ENCODE measurements around the gene RELL2.

RELL2 gene

DNA sequence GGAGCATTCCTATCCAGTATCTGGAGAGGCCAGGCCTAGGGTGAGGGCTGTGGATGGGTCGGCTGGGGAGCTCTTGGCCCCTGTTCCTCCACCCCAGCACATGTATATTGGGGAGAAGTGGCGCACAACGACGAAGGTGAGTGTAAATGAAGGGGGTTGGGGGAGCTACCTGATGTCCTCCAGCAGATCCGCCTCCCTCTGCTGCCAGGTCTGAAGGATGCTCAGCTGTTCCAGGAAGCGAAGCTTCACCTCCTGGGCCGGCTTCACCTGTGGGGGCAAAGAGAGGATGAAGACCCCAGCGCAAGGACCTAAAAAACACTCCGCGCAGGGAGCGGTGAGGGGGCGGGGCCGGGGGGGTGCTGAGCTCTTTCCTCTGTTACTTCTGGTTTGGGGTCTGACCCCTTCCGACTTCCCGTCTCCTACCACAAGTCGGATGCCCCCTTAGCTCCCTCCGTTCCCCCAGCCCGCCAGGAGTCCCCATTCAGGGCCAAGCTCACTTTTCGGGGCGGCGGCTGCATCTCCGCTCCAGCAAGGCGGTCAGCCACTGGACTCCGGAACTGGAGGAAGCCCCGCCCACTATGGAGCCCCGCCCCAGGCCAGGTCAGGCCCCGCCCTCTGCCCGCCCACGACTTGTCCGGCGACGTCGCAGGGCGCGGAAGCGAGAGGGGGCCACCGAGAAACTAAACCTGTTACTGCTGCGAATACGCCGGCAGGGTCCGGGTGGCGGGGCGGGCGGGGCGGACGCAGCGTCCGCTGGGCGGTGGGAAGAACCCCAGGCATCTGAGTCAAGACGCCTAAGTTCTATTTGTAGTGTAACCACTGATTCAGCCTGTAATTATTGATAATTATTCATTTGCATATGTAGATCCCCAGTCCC lies 14.3 kb downstream of the RELL2 start, which contains the start of gene FCHSD1:
Gene FCHSD1 (minus strand): TSS at position 568 of the 877 bp plus-strand sequence. CDS start 50 bp downstream, at position 518.
- DNase-seq = peak; percentile 77

DNA sequence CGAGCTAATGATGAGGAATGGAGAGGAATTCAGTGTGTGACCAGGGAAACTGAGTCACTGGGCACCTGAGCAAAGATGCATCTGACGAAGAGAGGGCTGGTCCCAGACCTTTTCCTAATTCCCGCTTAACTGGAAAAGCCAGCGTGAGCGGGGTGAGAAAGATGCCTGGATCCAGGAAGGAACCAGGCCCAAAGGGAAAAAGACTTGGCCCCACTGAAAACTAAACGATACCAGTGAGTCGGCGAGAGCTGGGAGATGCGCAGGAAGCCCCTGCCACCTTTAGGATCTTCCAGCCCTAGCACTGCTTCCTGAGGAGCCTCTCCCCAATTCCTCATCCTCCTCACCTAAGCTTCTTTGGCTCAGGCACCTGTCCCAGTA lies 14.9 kb downstream of the RELL2 start:
- DNase-seq = no peak

DNA sequence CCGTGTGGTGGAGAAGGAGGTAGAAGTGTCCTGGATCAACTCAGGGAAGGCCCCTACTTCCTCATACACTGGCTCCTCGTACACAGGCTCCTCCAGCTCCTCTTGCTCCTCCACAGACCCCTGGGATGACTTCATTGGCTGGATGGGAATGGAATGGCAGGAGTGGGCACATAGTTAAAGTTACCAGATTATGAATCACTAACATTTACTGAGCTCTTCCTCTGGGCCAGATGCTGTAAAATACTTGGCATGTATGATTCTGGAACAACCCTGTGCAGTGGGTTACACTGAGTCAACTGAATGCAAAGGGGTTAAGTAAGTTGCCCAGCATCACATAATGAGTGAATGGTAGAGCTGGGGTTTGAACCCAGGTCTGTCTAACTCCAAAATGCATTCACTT lies 17.5 kb downstream of the RELL2 start:
- DNase-seq = no peak

DNA sequence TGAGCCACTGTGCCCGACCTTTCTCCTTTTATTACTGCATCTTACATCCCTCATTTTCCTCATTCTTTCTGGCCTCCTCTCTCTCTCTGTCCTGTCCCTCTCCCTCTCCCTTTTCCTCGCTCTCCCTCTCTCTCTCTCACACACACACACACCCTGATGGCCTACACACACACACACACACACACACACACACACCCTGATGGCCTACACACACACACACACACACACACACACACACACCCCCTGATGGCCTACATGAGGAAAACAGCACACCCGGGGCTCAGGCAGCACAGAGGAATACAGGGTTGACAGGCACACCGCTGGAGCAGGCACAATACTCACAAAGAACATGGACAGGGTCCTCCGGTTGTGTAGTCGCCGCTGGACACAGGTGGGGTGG lies 18.2 kb downstream of the RELL2 start:
- no peak for DNase-seq

DNA sequence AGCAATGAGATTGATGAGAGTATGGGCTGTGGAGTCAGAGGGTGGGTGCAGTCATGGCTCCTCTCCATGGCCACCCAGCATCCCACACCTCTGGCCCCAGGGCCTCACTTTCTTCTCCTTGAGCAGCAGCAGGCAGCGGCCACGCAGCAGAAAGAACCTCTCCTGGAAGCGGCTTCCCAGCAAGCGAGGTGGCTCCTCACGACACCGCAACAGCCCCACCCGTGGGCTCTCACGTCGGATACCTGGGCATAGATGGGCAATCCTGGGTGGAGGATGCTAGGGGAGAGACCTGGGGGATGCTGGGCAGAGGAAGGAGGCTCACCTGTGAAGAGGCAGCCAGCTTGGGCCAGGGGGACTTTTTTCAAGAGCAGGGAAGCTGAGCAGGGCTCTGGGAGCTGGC lies 19.6 kb downstream of the RELL2 start:
- DNase-seq = no peak

DNA sequence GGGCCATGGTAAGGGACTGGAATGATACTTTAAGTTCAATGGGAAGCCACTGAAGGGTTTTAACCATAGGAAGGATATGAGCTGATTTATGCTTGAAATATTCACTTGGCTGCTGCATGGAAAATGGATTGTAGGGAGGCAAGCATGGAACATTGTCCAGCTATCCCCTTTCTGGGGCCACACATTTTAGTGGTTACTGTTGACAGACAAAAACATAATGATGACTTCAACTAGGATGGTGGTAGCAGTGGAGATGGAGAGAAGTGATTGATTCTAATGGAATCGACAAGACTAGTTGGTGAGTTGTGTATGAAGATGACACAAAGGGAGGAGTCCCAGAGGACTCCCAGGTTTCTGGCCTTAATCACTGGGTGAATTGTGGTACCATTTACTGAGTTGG lies 20.6 kb downstream of the RELL2 start:
- DNase-seq = no peak

DNA sequence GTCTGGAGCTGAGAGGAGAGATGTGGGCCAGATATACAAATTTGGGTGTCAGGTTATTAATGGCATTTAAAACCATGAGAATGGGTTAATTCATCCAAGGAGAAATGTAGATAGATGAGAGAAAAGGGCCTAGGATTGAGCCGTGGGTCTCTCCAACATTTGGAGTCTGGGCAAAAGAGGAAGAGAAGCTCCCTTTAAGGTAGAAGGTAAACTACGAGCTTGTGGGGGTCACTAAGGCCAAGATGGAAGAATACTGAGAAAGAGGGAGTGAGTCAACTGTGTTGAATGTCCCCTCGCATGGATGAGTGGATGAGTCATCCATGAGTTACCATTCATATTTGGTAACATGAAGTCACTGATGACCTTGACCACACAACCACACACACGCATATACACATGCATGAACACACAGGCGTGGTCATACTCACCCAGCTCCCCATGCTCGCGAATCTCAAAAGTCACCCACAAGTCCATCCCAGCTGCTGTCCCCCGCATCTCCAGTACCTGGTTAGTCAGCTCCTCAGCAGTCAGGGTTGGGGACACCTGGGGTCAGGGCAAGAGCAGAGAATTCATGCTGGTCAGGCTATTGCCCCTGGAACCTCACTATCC lies 21.2 kb downstream of the RELL2 start:
- no peak for DNase-seq

DNA sequence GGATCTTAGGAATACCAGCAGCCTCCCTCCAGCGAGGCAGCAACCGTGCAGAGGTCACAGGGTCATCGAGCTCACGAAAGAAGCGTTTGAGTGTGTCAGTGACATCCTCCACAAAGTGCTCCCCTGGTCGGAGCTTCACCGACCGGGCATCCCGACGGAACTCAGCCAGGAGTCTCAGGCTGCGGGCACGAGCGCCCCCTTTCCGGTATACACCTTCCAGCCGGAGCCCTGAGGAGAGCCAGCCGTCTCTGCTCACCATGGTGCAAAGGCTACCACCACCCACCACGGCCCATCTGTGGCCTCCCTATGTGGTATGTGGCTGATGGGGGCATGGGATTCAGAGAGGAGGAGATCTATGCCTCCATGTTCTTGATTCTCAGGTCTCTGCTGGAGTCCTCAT lies 25.2 kb downstream of the RELL2 start:
- DNase-seq = no peak

DNA sequence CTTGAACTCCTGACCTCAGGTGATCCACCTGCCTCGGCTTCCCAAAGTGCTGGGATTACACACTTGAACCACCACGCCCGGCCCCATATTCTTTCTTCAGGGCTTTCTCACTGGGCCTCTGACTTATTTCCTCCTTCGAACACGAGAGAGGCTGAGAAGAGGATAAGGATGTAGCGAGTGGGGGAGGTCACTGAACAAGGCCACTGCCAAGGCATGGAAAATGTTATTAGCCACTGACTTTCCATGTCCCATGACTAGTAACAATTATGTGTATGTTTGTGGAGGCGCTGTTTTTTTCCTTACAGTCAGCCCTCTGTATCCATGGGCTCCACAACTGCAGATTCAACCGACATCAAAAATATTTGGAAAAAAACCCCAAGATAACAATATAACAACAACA lies 26.7 kb downstream of the RELL2 start:
- DNase-seq = no peak

DNA sequence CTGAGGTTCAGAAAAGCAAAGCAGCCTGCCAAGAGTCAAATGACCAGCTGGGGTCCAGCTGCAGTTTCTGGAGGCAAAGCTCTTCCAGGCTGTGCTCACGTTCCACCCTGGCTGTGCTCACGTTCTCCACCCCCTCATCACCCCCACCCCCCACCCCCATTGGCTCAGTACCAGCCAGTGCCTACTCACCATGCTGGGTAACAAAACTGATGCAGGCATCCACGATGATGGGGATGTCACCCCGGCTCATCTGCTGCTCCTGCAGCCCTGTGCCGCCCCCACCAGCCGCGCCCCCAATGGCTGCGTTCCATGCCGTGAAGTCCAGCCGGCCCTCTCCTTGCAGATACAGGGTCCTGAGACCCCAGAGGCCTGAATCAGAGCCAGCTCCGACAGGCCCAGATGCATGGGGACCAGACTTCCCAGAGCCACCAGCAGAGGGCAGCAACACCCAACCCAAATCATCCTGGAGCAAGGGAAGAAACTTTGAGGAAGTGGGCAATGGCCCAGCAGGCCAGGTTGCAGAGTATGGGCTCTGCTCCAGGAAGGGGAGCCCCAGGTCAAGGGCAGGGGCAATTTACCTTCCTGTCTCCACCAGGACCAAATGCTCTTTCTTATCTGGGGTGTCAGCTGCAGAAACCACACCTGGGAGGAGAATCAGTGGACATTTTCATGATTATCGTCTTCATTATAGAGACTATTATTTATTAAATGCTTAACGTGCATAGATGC lies 28.1 kb downstream of the RELL2 start:
- peak; percentile 62 for DNase-seq

DNA sequence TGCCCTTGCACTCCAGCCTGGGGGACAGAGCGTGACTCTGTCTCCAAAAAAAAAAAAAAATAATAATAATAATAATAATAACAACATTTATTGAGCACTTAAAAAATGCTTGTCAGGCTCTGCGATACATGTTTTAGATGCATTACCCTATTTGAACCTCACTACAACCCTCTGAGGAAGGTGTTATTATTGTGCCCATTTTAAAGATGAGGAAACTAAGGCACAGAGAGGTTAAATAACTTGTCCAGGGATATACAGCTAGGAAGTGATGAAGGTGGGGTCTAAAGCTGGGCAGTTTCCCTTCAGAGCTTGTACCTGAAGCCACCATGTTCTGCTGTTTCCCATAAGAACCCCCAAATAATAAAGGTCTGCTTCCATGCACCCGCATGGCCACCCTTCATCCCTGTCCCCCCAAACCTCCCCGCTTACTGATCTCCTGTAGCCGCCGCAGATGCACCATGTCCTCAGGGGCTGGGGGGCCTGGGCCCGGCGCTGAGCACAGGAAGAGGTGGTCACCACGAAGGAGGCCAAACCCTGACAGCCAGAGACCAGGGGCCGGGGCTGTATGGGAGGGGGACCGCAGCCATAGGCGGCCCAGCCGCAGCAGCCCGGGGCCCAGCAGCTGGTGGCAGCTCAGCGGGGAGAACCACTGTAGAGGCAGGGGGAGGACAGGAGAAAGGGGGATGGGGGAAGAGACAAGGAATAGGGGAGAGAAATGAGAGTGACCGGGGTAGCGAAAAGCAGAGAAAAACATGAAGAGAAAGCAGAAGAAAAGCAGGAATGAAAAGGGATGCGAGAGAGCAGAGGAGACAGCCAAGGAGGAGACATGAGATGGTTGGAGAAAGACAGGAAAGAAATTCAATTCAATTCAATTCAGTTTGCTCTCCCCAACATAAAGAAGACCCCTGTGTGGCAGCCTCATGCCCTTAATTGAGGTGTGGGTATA lies 29.5 kb downstream of the RELL2 start:
- DNase-seq = no peak

DNA sequence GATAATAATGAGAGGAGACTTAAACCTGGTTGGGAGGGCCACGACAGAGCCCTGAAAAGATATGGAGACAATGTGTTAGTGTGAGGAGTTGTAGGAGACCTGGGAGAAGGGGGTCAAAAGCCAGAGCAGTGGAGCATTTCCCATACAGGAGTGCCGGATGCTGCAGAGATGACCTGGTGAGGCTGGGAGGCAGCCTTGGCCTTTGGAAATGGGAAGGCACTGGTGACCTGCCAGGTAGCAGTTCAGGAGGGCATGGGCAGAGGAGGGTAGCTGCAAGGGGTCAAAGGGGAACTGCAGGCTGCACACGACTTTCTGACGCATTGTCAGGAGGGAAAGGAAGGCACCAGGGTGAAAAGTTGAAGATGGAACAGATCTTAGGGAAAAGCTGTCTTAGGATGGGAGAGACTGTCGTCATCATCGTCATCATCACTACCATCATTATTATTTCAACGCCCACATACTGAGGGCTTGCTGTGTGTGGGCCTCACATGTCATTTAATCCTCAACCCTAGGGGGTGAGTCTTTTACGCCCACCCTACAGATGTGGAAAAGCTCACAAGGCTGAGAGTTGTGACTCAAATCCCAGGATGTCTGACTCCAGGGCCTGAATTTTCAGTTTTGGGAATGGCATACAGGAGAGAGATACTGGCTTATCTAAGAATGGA lies 31.9 kb downstream of the RELL2 start:
- no peak for DNase-seq

DNA sequence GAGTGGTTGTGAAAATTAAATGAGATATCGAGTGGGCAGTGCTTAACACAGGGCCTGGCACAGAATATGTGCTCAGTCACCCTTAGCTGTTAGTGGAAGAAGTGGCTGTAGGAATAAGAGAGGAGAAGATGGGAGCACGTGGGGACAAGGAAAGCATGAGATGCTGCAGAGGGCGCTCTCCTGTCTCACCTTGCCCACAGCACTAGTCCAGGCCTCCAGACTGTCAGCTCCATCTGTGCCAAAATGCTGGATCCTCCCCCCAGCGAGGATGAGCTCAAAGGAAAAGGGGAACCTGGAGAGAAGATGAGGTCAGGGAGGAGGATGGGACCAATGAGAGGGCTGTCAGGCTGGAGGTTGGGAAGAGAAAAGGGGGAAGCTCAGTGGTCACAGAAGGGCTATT lies 32.7 kb downstream of the RELL2 start:
- DNase-seq = no peak

DNA sequence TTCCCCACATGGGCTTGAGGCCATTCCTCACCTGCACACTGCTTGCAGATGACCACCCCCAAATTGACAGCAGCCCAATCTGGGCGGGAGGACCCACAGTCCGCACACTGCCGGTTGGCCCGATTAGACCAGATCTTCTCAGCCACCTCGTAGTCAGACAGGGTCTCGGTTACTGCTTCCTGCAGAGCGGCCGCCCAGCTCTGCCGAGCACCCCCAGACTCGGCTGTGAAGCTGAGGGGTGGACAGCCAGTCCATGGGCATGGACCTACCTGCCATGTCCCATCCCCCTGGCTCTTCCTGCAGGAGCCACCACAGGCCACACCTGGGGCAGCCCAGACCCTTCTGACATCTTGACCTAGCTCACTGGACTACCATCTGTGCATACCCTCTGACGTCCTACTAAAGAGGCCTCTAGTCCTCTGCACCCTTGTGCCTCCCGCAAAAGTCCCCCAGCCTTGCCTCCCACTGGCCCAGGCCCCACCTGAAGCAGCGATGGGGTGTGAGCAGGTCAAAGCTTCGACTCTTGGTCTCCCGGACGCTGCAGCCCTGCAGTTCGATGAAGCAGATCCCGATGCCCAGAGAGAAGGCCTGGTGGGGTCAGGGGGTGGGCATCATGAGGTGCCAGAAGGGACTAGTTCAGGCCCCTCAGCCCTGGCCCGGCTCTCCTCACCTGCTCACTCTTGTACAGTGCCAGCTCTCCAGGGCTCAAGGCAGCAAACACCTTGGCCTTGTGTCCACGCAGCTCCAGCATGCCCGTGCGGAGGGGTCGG lies 35.5 kb downstream of the RELL2 start:
- DNase-seq = no peak

DNA sequence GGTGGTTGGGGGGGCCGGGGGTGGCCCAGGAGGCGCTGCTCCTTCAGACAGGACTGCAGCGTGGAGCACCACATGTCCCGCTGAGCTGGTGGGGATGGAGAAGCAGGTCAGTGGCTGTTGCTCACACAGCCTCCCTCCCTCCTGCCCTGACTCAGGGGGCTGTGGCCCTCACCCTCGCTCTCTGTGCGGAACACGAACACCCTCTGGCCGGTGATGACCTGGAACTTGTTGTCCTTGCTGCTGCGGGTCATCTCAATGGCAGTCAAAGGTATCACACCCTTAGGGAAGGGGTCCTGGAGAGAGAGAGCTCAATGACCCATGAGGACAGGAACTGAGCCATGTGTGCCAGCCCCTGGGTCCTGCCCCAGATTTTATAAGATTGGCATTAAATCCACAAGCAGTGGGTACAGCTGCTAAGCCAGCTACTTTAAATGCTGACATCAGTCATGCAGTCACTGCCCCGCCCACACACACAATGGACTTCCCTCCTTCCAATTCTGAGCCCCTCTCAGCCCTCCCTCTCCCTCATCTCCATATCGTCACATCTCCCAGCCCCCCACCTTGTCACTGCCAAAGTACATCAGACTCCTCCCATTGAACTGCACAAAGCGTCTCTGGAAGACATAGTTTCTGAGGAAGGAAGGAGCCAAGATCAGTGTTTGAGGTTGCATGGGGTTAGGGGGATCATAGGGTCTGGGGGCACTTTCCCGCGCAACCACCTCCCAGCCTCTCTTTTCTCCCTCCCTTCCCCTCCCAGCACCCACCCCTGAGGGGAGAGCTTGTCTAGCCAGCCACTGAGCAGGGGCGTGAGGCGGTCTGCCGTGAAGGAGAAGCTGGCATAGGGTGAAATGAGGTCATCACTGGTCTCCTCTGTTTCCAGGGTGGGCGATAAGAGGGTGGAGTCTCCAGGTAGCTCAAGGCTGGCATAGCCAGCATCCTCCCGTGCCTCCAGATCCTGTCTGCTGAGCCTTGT lies 36.3 kb downstream of the RELL2 start:
- no peak for DNase-seq

DNA sequence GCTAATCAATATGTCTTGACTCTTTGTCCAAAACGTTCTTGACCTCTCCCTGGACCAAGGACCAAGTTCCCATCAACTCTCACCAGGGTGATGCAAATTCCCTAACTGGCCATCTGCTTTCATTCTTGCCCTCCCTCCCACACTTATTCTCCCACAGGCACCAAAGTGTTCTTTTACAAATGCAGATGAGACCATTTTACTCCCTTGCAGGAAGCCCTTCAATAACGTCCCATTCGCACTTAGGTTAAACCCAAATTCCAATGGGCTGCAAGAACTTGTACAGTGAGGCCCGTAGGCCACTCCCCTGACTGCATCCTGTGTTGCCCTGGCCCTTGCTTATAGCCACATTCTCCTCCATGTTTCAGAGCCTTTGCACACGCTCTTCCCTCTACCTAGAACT lies 38.0 kb downstream of the RELL2 start:
- no peak for DNase-seq

DNA sequence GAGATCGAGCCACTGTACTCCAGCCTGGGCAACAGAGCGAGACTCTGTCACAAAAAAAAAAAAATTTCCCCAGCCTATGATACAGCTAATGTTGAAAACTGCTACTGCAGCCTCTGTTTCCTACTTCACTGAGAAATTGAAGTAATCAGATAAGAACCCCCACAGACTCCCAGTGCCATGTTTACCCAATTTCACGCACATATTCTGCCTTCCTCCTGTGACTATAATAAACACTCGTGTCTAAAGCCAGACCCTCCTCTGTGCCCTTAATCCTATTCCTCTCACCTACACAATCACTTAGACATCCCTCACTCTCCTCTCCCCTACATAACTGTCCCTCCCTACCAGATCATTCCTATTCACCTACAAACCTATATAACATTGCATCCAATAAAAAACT lies 38.9 kb downstream of the RELL2 start:
- no peak for DNase-seq

DNA sequence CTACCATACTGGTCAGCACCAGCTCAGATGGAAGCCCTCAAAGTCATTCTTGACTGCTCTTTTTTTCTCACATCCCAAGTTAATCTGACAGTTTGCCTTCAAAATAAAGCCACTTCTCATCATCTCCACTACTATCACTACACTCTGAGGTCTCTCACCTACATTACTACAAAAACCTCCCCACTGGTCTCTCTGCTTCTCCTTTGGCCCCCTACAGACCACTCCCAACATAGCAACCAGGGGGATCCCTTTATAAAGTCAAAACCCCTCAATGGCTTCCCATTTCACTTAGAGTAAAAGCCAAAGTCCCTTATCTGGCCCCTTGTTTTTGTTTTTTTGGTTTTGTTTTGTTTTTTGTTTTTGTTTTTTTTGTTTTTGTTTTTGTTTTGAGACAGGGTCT lies 40.6 kb downstream of the RELL2 start:
- no peak for DNase-seq

DNA sequence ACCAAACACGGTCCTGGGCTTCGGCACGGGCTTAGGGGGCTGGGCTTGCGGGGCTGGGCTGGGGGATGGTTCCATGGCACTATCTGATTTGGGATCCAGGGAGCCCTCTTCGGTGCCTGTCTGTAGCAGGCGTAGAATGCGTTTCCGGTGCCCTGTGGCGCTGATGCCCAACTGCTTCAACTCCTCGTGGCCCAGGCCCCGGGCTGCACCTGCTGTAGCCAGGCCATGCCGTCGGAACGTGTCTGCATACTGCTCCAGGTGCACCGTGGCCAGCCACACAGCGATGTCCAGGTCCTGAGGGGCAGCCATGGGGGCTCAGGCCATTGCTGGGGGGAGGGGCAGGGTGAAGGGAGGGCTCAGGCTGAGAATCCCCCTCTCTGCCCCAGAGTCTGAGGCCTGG lies 43.4 kb downstream of the RELL2 start:
- DNase-seq = no peak

DNA sequence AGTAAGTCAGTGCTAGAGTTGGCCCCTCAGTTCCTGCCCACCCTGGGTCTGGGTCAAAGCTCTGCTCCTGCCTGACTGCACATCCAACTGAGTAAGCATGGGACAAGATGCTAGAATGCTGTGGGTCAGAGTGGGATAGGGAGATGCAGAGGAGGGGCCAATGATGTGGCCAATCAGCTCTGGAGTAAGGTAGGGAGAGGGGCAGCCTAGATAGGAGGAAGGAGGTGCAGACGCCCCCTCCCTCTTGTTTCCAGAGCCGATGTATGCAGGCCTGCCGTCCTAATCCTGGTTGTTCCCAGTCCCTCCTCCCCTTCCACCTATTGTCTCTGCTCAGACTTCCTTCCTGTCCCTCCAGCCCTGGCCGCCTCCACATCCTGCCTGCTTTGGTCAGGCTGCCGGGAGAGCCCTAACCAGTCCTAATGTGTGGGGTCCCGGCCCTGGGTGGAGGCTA lies 44.0 kb downstream of the RELL2 start:
- DNase-seq = no peak
